ENCODE results near the gene SLX1A. TPM values are rescaled to one million over a fixed set of nuclear protein-coding genes. Genes with fewer than 3 reads are reported as not detected.

SLX1A gene
- total and polyA plus RNA-seq, 2 donors (not counting 1 experiment from before 2014, with no cell fraction given): 64.6 to 108 TPM

GRCh38 chr16:30151091-30151490, 42.6 kb upstream of the SLX1A start:
- Mint-ChIP-seq H3K4me1 (peaks cover 6% of the 10 kb centered on the region), H3K4me3 (no peak overlapping the region), H3K27ac (no peak overlapping the region), H3K27me3 (no peaks in the 10 kb centered on the region), H3K9me3 (ENCODE audit: insufficient read depth) (peaks cover 3% of the 10 kb centered on the region)
- POLR2A ChIA-PET: no interaction called here
- H3K9ac ChIP-seq (ENCODE audit: low read length): no peak overlapping the region
- TF ChIP-seq, protein P1, sequence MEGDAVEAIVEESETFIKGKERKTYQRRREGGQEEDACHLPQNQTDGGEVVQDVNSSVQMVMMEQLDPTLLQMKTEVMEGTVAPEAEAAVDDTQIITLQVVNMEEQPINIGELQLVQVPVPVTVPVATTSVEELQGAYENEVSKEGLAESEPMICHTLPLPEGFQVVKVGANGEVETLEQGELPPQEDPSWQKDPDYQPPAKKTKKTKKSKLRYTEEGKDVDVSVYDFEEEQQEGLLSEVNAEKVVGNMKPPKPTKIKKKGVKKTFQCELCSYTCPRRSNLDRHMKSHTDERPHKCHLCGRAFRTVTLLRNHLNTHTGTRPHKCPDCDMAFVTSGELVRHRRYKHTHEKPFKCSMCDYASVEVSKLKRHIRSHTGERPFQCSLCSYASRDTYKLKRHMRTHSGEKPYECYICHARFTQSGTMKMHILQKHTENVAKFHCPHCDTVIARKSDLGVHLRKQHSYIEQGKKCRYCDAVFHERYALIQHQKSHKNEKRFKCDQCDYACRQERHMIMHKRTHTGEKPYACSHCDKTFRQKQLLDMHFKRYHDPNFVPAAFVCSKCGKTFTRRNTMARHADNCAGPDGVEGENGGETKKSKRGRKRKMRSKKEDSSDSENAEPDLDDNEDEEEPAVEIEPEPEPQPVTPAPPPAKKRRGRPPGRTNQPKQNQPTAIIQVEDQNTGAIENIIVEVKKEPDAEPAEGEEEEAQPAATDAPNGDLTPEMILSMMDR (IDR thresholded peaks at IDR 0.05): no peak
- TF ChIP-seq EZH2 (IDR thresholded peaks at IDR 0.05; ENCODE audit: borderline replicate concordance, insufficient read depth, low read depth, low read length, poor library complexity, severe bottlenecking): no peak
- DNase-seq: peak; percentile 17
- H3K4me3 ChIP-seq (ENCODE audit: control extremely low read depth in 1 of 5, extremely low read depth in 1 of 5, insufficient read depth in 1 of 5, low read depth in 2 of 5, low read length in 4 of 5): no peak overlapping the region
- no peaks in the 10 kb centered on the region for H3K79me2 ChIP-seq (ENCODE audit: control insufficient read depth, insufficient read depth, low read length)
- no peaks in the 10 kb centered on the region for H3K36me3 ChIP-seq (replicated peaks in 1 of 2; ENCODE audit: control extremely low read depth in 1 of 2, control insufficient read depth in 1 of 2, extremely low read depth in 1 of 2, insufficient read depth in 2 of 2, low read length in 1 of 2)
- H4K20me1 ChIP-seq (ENCODE audit: control insufficient read depth, insufficient read depth, low read length, poor library complexity, severe bottlenecking): no peaks in the 10 kb centered on the region
- CTCF ChIA-PET: no interaction called here
- no peaks in the 10 kb centered on the region for H3K27me3 ChIP-seq (replicated peaks in 1 of 4; ENCODE audit: control extremely low read depth in 1 of 4, control insufficient read depth in 3 of 4, insufficient read depth in 4 of 4, low read length in 3 of 4)
- 97% methylated on average over 6 of the region's 7 CpGs for WGBS (ENCODE audit: insufficient coverage)
- no peak overlapping the region for H3K4me2 ChIP-seq (replicated peaks; ENCODE audit: low read depth, low read length, poor library complexity, severe bottlenecking)
- peaks cover 3 to 15% (median 7%) of the 10 kb centered on the region in 3 donors for H3K9me3 ChIP-seq (ENCODE audit: control extremely low read depth in 1 of 3, control insufficient read depth in 2 of 3, insufficient read depth in 1 of 3, low read length in 2 of 3)
- H3K27ac ChIP-seq (ENCODE audit: low read length in 2 of 2): no peak overlapping the region
- no peak for ATAC-seq (ENCODE audit: low read depth)
- intact Hi-C loops (cut with micrococcal nuclease): no loop called here
- no peaks in the 10 kb centered on the region for H3K4me1 ChIP-seq (ENCODE audit: control insufficient read depth in 2 of 2, insufficient read depth in 2 of 2, low read length in 2 of 2)
- H2AFZ ChIP-seq (ENCODE audit: insufficient read depth, low read depth, low read length, poor library complexity, severe bottlenecking): no peak overlapping the region

GRCh38 chr16:30152517-30152916, 41.2 kb upstream of the SLX1A start:
- intact Hi-C loops (cut with micrococcal nuclease): no loop called here
- POLR2A ChIA-PET: interaction anchor here (0.6 kb wide), 1 partner anchor 32 kb away, joined by 8 read pairs; no protein-coding TSS in a partner anchor
- H3K9me3 Mint-ChIP-seq (ENCODE audit: insufficient read depth): peaks cover 3% of the 10 kb centered on the region
- Histone ChIP-seq H4K20me1 (ENCODE audit: control insufficient read depth, insufficient read depth, low read length, poor library complexity, severe bottlenecking) (no peaks in the 10 kb centered on the region), H3K4me1 (ENCODE audit: control insufficient read depth in 2 of 2, insufficient read depth in 2 of 2, low read length in 2 of 2) (no peaks in the 10 kb centered on the region), H3K9me3 (ENCODE audit: control extremely low read depth in 1 of 3, control insufficient read depth in 2 of 3, insufficient read depth in 1 of 3, low read length in 2 of 3) (peaks cover 3 to 15% (median 7%) of the 10 kb centered on the region in 3 donors), H3K4me3 (ENCODE audit: control extremely low read depth in 1 of 5, extremely low read depth in 1 of 5, insufficient read depth in 1 of 5, low read depth in 2 of 5, low read length in 4 of 5) (no peak overlapping the region), H3K79me2 (ENCODE audit: control insufficient read depth, insufficient read depth, low read length) (no peaks in the 10 kb centered on the region), H3K9ac (ENCODE audit: low read length) (no peak overlapping the region), H3K4me2 (replicated peaks; ENCODE audit: low read depth, low read length, poor library complexity, severe bottlenecking) (no peak overlapping the region), H2AFZ (ENCODE audit: insufficient read depth, low read depth, low read length, poor library complexity, severe bottlenecking) (no peak overlapping the region), H3K27me3 (replicated peaks in 1 of 4; ENCODE audit: control extremely low read depth in 1 of 4, control insufficient read depth in 3 of 4, insufficient read depth in 4 of 4, low read length in 3 of 4) (no peaks in the 10 kb centered on the region), H3K27ac (ENCODE audit: low read length in 2 of 2) (no peak overlapping the region), H3K36me3 (replicated peaks in 1 of 2; ENCODE audit: control extremely low read depth in 1 of 2, control insufficient read depth in 1 of 2, extremely low read depth in 1 of 2, insufficient read depth in 2 of 2, low read length in 1 of 2) (no peaks in the 10 kb centered on the region)
- DNase-seq (no peak), ATAC-seq (ENCODE audit: low read depth) (no peak)
- 98% methylated on average over 6 of the region's 9 CpGs for WGBS (ENCODE audit: insufficient coverage)
- CTCF ChIA-PET: interaction anchor here (0.7 to 1.7 kb wide), 2 partner anchors 9 to 49 kb away, joined by 3 to 6 read pairs; no protein-coding TSS in a partner anchor
- peaks cover 6% of the 10 kb centered on the region for H3K4me1 Mint-ChIP-seq
- H3K27ac Mint-ChIP-seq: no peak overlapping the region
- TF ChIP-seq, protein P1 (IDR thresholded peaks at IDR 0.05): no peak
- no peak for TF ChIP-seq EZH2 (IDR thresholded peaks at IDR 0.05; ENCODE audit: borderline replicate concordance, insufficient read depth, low read depth, low read length, poor library complexity, severe bottlenecking)
- H3K4me3 Mint-ChIP-seq: no peak overlapping the region
- H3K27me3 Mint-ChIP-seq: no peaks in the 10 kb centered on the region
